HepG2 (cell line): Measurements from ENCODE around the gene SDHAF1. TPM values are rescaled to one million over a fixed set of nuclear protein-coding genes. Genes with fewer than 3 reads are reported as not detected.
A peak's percentile ranks its signal among the peaks of the same experiment; 100 is the strongest.

Experiments used
- ATF5 ChIP-seq: sonication (generic); formaldehyde crosslinking; IDR thresholded peaks from 2 replicates; pipeline ENCODE4 v1.4.0; 2020; ENCODE audit warnings: mild to moderate bottlenecking, low read depth, missing genetic modification reagents
- BATF2 ChIP-seq: sonication (generic); formaldehyde crosslinking; IDR thresholded peaks from 2 replicates; pipeline ENCODE4 v1.8.0; 2022; ENCODE audit warnings: mild to moderate bottlenecking, missing genetic modification reagents, moderate library complexity
- E2F1 ChIP-seq: sonication (generic); formaldehyde crosslinking; IDR thresholded peaks from 2 replicates; pipeline ENCODE4 v1.5.0; 2020; ENCODE audit warnings: missing genetic modification reagents
- ELF1 ChIP-seq: sonication (generic); formaldehyde crosslinking; IDR thresholded peaks from 2 replicates; pipeline ENCODE4 v1.4.0; 2020; ENCODE audit warnings: missing genetic modification reagents
- GATA4 ChIP-seq: sonication (generic); IDR thresholded peaks from 2 replicates; pipeline ENCODE4 v1.6.1; 2016; ENCODE audit warnings: antibody characterized with exemption, low read depth, borderline replicate concordance
- HNF1B ChIP-seq: sonication (generic); formaldehyde crosslinking; IDR thresholded peaks from 2 replicates; pipeline ENCODE4 v1.5.1; 2020; ENCODE audit warnings: mild to moderate bottlenecking, moderate library complexity, missing genetic modification reagents
- IKZF5 ChIP-seq: IDR thresholded peaks from 2 replicates; pipeline ENCODE4 v1.6.1; 2018; ENCODE audit warnings: missing genetic modification reagents, mild to moderate bottlenecking, missing compliant biosample characterization
- MXD3 ChIP-seq: IDR thresholded peaks from 2 replicates; pipeline ENCODE4 v1.6.1; 2016; ENCODE audit warnings: mild to moderate bottlenecking, missing biosample characterization, missing genetic modification reagents
- PATZ1 ChIP-seq: sonication (generic); formaldehyde crosslinking; IDR thresholded peaks from 2 replicates; pipeline ENCODE4 v1.4.0; 2020; ENCODE audit warnings: missing genetic modification reagents
- PRPF4 ChIP-seq: fragments of 200-400 bp; formaldehyde crosslinking; IDR thresholded peaks from 2 replicates; pipeline ENCODE4 v1.6.1; 2016; ENCODE audit warnings: low read length, low read depth; ENCODE audit not compliant: poor library complexity, severe bottlenecking
- RFX1 ChIP-seq: fragments of 450-650 bp; IDR thresholded peaks from 2 replicates; pipeline ENCODE4 v1.6.1; 2017
- SKI ChIP-seq: fragments of 450-650 bp; IDR thresholded peaks from one replicate; pipeline ENCODE4 v1.6.1; 2018; ENCODE audit warnings: mild to moderate bottlenecking; ENCODE audit not compliant: partially characterized antibody
- TIGD3 ChIP-seq: sonication (generic); formaldehyde crosslinking; IDR thresholded peaks from 2 replicates; pipeline ENCODE4 v1.5.1; 2020; ENCODE audit warnings: mild to moderate bottlenecking, missing genetic modification reagents, borderline replicate concordance
- ZBTB34 ChIP-seq: sonication (generic); formaldehyde crosslinking; IDR thresholded peaks from 2 replicates; pipeline ENCODE4 v1.8.0; 2022; ENCODE audit warnings: mild to moderate bottlenecking, missing genetic modification reagents
- ZNF274 ChIP-seq: sonication (generic); formaldehyde crosslinking; IDR thresholded peaks from 2 replicates; pipeline ENCODE4 v1.5.1; 2020; ENCODE audit warnings: mild to moderate bottlenecking, missing genetic modification reagents
- ZNF510 ChIP-seq: sonication (generic); formaldehyde crosslinking; IDR thresholded peaks from 2 replicates; pipeline ENCODE4 v1.4.0; 2020; ENCODE audit warnings: low read depth, mild to moderate bottlenecking, missing genetic modification reagents
- polyA plus RNA-seq, 8 experiments: library from polyadenylated mRNA; depleted of rRNA in 3 of 8; stranded (reverse) in 7 of 8; unstranded in 1 of 8; fragments of >200 nt; fragmentation: Illumina TruSeq in 4 of 8; extraction: Trizol in 4 of 8; gene quantifications; 2 replicates each; pipeline versions ENCODE4 v1.2.1 to v1.2.3, GENCODE V29; 2011 to 2016; ENCODE audit warnings: low read depth in 4 of 8, missing spikeins in 1 of 8, mixed read lengths in 1 of 8; ENCODE audit not compliant: insufficient read depth in 1 of 8
- total RNA-seq, 5 experiments: library from RNA; depleted of rRNA; stranded (reverse); fragments of >200 nt; fragmentation: Illumina TruSeq; extraction: Trizol; gene quantifications; 2 replicates each; pipeline ENCODE4 v1.2.3, GENCODE V29; 2016; ENCODE audit warnings: low read depth in 1 of 5

The SDHAF1 gene
- total and polyA plus RNA-seq, 2 of the 13 experiments (the other 11 are each of a cell fraction or from before 2014, with no cell fraction given), result 17.8 to 22.8 TPM

- TF ChIP-seq RFX1, result no peak
- no peak for TF ChIP-seq PRPF4
- TF ChIP-seq BATF2 (CRISPR knock-in tag), result peak; percentile 79; the same call in 1 of the 2 replicates
- peak; percentile 50; the same call in 1 of the 2 replicates for TF ChIP-seq PATZ1 (CRISPR knock-in tag)
- TF ChIP-seq MXD3 (CRISPR knock-in tag), result peak; percentile 64; the same call in 1 of the 2 replicates
- 0 out of 2 replicates have a peak, but pooled peaks have one; percentile 24 for TF ChIP-seq TIGD3 (CRISPR knock-in tag)
- TF ChIP-seq ELF1 (CRISPR knock-in tag), result peak; percentile 94
- TF ChIP-seq SKI, result no peak
- TF ChIP-seq IKZF5 (CRISPR knock-in tag), result no peak
- TF ChIP-seq E2F1, result 0 out of 2 replicates have a peak, but pooled peaks have one; percentile 52
- TF ChIP-seq GATA4, result 0 out of 2 replicates have a peak, but pooled peaks have one; percentile 4
- no peak for TF ChIP-seq ATF5 (CRISPR knock-in tag)
- TF ChIP-seq ZNF274 (CRISPR knock-in tag), result peak; percentile 70
- TF ChIP-seq ZNF510 (CRISPR knock-in tag), result no peak
- no peak for TF ChIP-seq ZBTB34 (CRISPR knock-in tag)
- TF ChIP-seq HNF1B (CRISPR knock-in tag), result peak; percentile 73; the same call in 1 of the 2 replicates
Observed at GRCh38 chr19:35995048-35995993, at the start of gene SDHAF1 (continued).
